GM18502 (cell line): ENCODE measurements around the gene QSOX1.

ENCODE experiments used
- ATAC-seq: cut with Tn5 transposase; IDR thresholded peaks from one replicate; pipeline ENCODE4 v1.9.1; 2021; ENCODE audit warnings: mild to moderate bottlenecking; ENCODE audit not compliant: unreplicated experiment, poor library complexity

QSOX1 gene

GRCh38 chr1:180204231-180204630, 49.6 kb downstream of the QSOX1 start:
- ATAC-seq: no peak

GRCh38 chr1:180206581-180206980, 51.9 kb downstream of the QSOX1 start:
- ATAC-seq: no peak

- no peak for ATAC-seq
Measured at GRCh38 chr1:180208264-180208663, 53.6 kb downstream of the QSOX1 start.

GRCh38 chr1:180210008-180210620, 55.4 kb downstream of the QSOX1 start:
- no peak for ATAC-seq

GRCh38 chr1:180211156-180211859, 56.6 kb downstream of the QSOX1 start:
- ATAC-seq: no peak

- no peak for ATAC-seq
Measured at GRCh38 chr1:180211860-180212229, 57.2 kb downstream of the QSOX1 start.

GRCh38 chr1:180213401-180214170, 58.9 kb downstream of the QSOX1 start:
- no peak for ATAC-seq

GRCh38 chr1:180215856-180216625, 61.4 kb downstream of the QSOX1 start:
- no peak for ATAC-seq

- ATAC-seq: no peak
Measured at GRCh38 chr1:180217006-180217405, 62.3 kb downstream of the QSOX1 start.

GRCh38 chr1:180218806-180219765, 64.4 kb downstream of the QSOX1 start:
- ATAC-seq: no peak

GRCh38 chr1:180219776-180220175, 65.1 kb downstream of the QSOX1 start:
- ATAC-seq: no peak

GRCh38 chr1:180221462-180221861, 66.8 kb downstream of the QSOX1 start:
- ATAC-seq: no peak

- ATAC-seq: no peak
Measured at GRCh38 chr1:180224902-180225301, 70.2 kb downstream of the QSOX1 start.

- ATAC-seq: no peak
Measured at GRCh38 chr1:180225403-180225802, 70.7 kb downstream of the QSOX1 start.

GRCh38 chr1:180227861-180228647, 73.4 kb downstream of the QSOX1 start:
- ATAC-seq: no peak

- no peak for ATAC-seq
Measured at GRCh38 chr1:180228648-180229482, 74.2 kb downstream of the QSOX1 start.

GRCh38 chr1:180229483-180230415, 75.1 kb downstream of the QSOX1 start, which contains the start of gene LHX4:
LHX4 (plus strand) TSS chr1:180230264; CDS start chr1:180230530, 266 bp downstream.
- no peak for ATAC-seq
